NT2/D1 (cell line): Measurements from ENCODE around the gene TMEM239.

ENCODE experiments used
- SUZ12 ChIP-seq: IDR thresholded peaks from 2 replicates; pipeline ENCODE4 v1.6.1; 2011; ENCODE audit not compliant: insufficient read length, insufficient read depth; ENCODE audit errors: extremely low read depth
- YY1 ChIP-seq: IDR thresholded peaks from 2 replicates; pipeline ENCODE4 v1.6.1; 2011; ENCODE audit not compliant: insufficient read length, insufficient read depth
- ZNF274 ChIP-seq: IDR thresholded peaks from 2 replicates; pipeline ENCODE4 v1.6.1; 2011; ENCODE audit warnings: mild to moderate bottlenecking, low read depth, low read length

DNA sequence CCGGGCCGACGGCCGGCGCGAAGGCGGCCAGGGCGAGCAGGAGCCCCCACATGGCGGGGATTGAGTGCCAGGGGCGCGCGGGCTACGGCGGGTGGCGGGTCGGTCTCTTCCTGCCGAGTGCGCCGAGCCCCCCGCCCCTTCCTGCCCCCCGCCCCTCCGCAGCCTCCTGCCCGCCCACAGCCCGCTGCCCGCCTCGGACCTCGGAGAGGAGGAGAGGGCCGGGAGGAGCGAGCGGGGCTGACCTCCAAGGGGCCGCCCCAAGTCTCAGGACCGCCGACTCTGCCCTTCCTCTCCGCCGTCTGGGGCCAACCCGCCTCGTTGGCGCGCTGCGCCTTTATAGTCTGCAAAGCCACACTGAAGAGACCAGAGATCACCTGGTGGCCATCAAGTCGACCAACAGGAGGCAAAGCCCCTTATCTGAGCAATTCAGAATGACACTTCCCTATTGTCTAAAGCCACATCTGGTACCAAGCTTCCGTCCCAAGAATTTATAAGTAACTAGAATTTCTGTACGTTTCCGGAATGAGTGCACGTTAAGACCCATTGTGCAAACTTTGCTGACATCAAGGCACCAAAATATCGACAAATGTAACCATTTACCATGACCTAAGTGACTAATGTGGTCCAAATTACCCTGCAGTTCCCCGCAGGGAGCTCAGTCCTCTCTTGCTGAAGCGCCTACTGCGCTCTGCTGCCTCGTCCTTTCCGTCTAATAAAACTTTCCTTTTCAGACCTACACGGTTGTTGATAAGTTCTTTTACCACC lies 15.5 kb upstream of the TMEM239 start, which contains the start of gene CPXM1:
- TF ChIP-seq YY1: no peak
- no peak for TF ChIP-seq SUZ12
- no peak for TF ChIP-seq ZNF274
